Esophagus squamous epithelium (tissue), 4 donors: ENCODE data around the gene DGLUCY.

ENCODE experiments used
- POLR2A ChIP-seq, 4 donors: fragments of 450-650 bp; IDR thresholded peaks; one replicate each; pipeline ENCODE4 v1.6.1; 2017; ENCODE audit warnings: antibody characterized with exemption in 4 of 4, mild to moderate bottlenecking in 4 of 4, moderate library complexity in 3 of 4
- TF ChIP-seq, protein P1 (sequence below), 6 experiments: fragments of 450-650 bp in 4 of 6; fragments of 200-600 bp in 2 of 6; sonication (generic) in 2 of 6; IDR thresholded peaks; one replicate each; pipeline ENCODE4 v1.5.1; 2016 to 2019; ENCODE audit warnings: antibody characterized with exemption in 6 of 6, mild to moderate bottlenecking in 4 of 6, moderate library complexity in 4 of 6

DNA sequence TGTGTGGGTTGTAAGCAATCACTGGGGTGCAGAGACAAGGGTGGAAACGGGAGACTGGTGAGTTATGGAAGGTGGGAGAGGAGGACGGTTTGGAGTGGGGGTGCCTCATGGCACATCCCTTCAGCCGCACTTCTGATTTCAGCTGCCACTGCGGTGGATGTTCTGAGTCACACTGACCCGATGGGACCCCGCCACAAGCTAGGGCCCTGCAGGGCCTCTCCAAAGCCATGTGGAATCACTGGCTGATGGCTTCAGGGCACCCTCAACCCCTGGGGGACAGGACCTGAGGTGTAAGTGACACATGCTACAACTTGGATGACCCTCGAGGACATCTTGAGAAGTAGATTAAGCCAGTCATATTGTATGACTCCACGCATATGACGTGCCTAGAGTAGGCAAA is 77.0 kb downstream of the DGLUCY start:
- TF ChIP-seq, protein P1, sequence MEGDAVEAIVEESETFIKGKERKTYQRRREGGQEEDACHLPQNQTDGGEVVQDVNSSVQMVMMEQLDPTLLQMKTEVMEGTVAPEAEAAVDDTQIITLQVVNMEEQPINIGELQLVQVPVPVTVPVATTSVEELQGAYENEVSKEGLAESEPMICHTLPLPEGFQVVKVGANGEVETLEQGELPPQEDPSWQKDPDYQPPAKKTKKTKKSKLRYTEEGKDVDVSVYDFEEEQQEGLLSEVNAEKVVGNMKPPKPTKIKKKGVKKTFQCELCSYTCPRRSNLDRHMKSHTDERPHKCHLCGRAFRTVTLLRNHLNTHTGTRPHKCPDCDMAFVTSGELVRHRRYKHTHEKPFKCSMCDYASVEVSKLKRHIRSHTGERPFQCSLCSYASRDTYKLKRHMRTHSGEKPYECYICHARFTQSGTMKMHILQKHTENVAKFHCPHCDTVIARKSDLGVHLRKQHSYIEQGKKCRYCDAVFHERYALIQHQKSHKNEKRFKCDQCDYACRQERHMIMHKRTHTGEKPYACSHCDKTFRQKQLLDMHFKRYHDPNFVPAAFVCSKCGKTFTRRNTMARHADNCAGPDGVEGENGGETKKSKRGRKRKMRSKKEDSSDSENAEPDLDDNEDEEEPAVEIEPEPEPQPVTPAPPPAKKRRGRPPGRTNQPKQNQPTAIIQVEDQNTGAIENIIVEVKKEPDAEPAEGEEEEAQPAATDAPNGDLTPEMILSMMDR (IDR thresholded peaks at IDR 0.05) = no peak
- no peak for TF ChIP-seq POLR2A (IDR thresholded peaks at IDR 0.05)
